IMR-90 (cell line): Measurements from ENCODE around the gene PADI1. TPM values are rescaled to one million over a fixed set of nuclear protein-coding genes. Genes with fewer than 3 reads are reported as not detected.

Experiments
- ATAC-seq: fragments of 200-7000 bp; cut with Tn5 transposase; 2 replicates; pipeline ENCODE4 v1.9.1; 2020; ENCODE audit warnings: low read depth, mild to moderate bottlenecking, moderate library complexity
- BruUV-seq: library from RNA; stranded (reverse); fragments of 400-500 nt; replicated peaks from 2 replicates; lab custom pipeline; 2021; lab: Mats Ljungman, UMichigan
- CTCF ChIA-PET: fragments of 300-600 bp; formaldehyde crosslinking; extraction: SDS; loops from one replicate; lab custom pipeline; 2021; ENCODE audit warnings: antibody characterized with exemption; lab: Yijun Ruan, JAX
- POLR2A ChIA-PET: fragments of 300-600 bp; sonication (Branson Sonifier 250); formaldehyde crosslinking; loops from one replicate; lab custom pipeline; 2022; ENCODE audit warnings: antibody characterized with exemption; ENCODE audit not compliant: unreplicated experiment; lab: Charles Lee
- DNase-seq: peaks from one replicate; pipeline ENCODE4 v3.0.0; 2013
- H2AFZ ChIP-seq: replicated peaks from 2 replicates; pipeline ENCODE3; 2013; ENCODE audit warnings: low read length, mild to moderate bottlenecking; ENCODE audit not compliant: poor library complexity
- H2AK5ac ChIP-seq: 2 replicates; pipeline ENCODE4 v1.6.1; 2013; ENCODE audit warnings: low read depth, low read length, inconsistent platforms
- H2AK9ac ChIP-seq: replicated peaks from 2 replicates; pipeline ENCODE3; 2013; ENCODE audit warnings: mild to moderate bottlenecking, low read depth, low read length, moderate library complexity; ENCODE audit not compliant: poor library complexity
- H2BK120ac ChIP-seq: 2 replicates; pipeline ENCODE4 v1.6.1; 2013; ENCODE audit warnings: low read depth, low read length, inconsistent platforms
- H2BK15ac ChIP-seq: 3 replicates; pipeline ENCODE4 v1.6.1; 2013; ENCODE audit warnings: low read depth, low read length, inconsistent platforms
- H2BK20ac ChIP-seq: 2 replicates; pipeline ENCODE4 v1.6.1; 2013; ENCODE audit warnings: low read depth, mild to moderate bottlenecking, inconsistent platforms, low read length, moderate library complexity
- H2BK5ac ChIP-seq: 2 replicates; pipeline ENCODE4 v1.6.1; 2013; ENCODE audit warnings: mild to moderate bottlenecking, low read depth, low read length, inconsistent platforms; ENCODE audit not compliant: poor library complexity, severe bottlenecking
- H3K14ac ChIP-seq: replicated peaks from 2 replicates; pipeline ENCODE4 v1.6.1; 2013; ENCODE audit warnings: low read depth, low read length, inconsistent platforms
- H3K18ac ChIP-seq: 2 replicates; pipeline ENCODE4 v1.6.1; 2013; ENCODE audit warnings: low read depth, low read length, control low read depth
- H3K23ac ChIP-seq: 2 replicates; pipeline ENCODE4 v1.6.1; 2013; ENCODE audit warnings: low read depth, low read length, inconsistent platforms
- H3K27ac ChIP-seq: 2 replicates; pipeline ENCODE4 v1.5.1; 2013; ENCODE audit warnings: mild to moderate bottlenecking, control low read depth, low read length; ENCODE audit not compliant: insufficient read depth
- H3K27me3 ChIP-seq: 2 replicates; pipeline ENCODE4 v1.6.1; 2013; ENCODE audit warnings: low read length; ENCODE audit not compliant: control insufficient read depth, insufficient read depth
- H3K36me3 ChIP-seq: 2 replicates; pipeline ENCODE4 v1.6.1; 2013; ENCODE audit warnings: low read length, mixed read lengths; ENCODE audit not compliant: control insufficient read depth, insufficient read depth
- H3K4ac ChIP-seq: 2 replicates; pipeline ENCODE4 v1.6.1; 2013; ENCODE audit warnings: low read depth, low read length, inconsistent platforms
- H3K4me1 ChIP-seq: 2 replicates; pipeline ENCODE4 v1.6.1; 2013; ENCODE audit warnings: low read length, mixed read lengths; ENCODE audit not compliant: control insufficient read depth, insufficient read depth
- H3K4me2 ChIP-seq: 2 replicates; pipeline ENCODE4 v1.6.1; 2013; ENCODE audit warnings: low read depth, mild to moderate bottlenecking, control low read depth, low read length, moderate library complexity
- H3K4me3 ChIP-seq: 2 replicates; pipeline ENCODE4 v1.5.1; 2013; ENCODE audit warnings: low read depth, mild to moderate bottlenecking, control low read depth, low read length, moderate library complexity; ENCODE audit not compliant: insufficient read depth
- H3K56ac ChIP-seq: 2 replicates; pipeline ENCODE4 v1.6.1; 2013; ENCODE audit warnings: low read length, inconsistent platforms; ENCODE audit not compliant: insufficient read depth; ENCODE audit errors: extremely low read depth
- H3K79me1 ChIP-seq, 2 experiments: 2 replicates each; pipeline ENCODE4 v1.6.1; 2013; ENCODE audit warnings: low read length in 2 of 2, inconsistent platforms in 1 of 2, low read depth in 1 of 2
- H3K9ac ChIP-seq: 2 replicates; pipeline ENCODE4 v1.6.1; 2013; ENCODE audit warnings: low read depth, low read length, control low read depth
- H3K9me1 ChIP-seq: 2 replicates; pipeline ENCODE4 v1.6.1; 2013; ENCODE audit warnings: low read length, inconsistent platforms; ENCODE audit not compliant: insufficient read depth
- H3K9me3 ChIP-seq: 2 replicates; pipeline ENCODE4 v1.6.1; 2013; ENCODE audit warnings: low read length; ENCODE audit not compliant: control insufficient read depth, insufficient read depth
- H4K20me1 ChIP-seq: 2 replicates; pipeline ENCODE4 v1.6.1; 2013; ENCODE audit warnings: low read length, inconsistent platforms; ENCODE audit not compliant: insufficient read depth
- H4K5ac ChIP-seq: 2 replicates; pipeline ENCODE4 v1.6.1; 2013; ENCODE audit warnings: mild to moderate bottlenecking, low read depth, low read length, control low read depth
- H4K8ac ChIP-seq, 2 experiments: 2 replicates each; pipeline ENCODE4 v1.6.1; 2013; ENCODE audit warnings: low read depth in 2 of 2, low read length in 2 of 2, control low read depth in 1 of 2, inconsistent platforms in 1 of 2
- H4K91ac ChIP-seq: 2 replicates; pipeline ENCODE4 v1.6.1; 2013; ENCODE audit warnings: low read depth, low read length, inconsistent platforms; ENCODE audit not compliant: insufficient read depth
- BHLHE40 ChIP-seq: fragments of 150-350 bp; IDR thresholded peaks from 2 replicates; pipeline ENCODE4 v1.6.1; 2016; ENCODE audit warnings: mild to moderate bottlenecking, low read depth, low read length
- CEBPB ChIP-seq: IDR thresholded peaks from 2 replicates; pipeline ENCODE4 v1.6.1; 2012; ENCODE audit warnings: low read depth, low read length, improper control_type of control experiment
- CHD1 ChIP-seq: IDR thresholded peaks from 2 replicates; pipeline ENCODE4 v1.6.1; 2012; ENCODE audit warnings: low read depth, low read length, improper control_type of control experiment
- FOS ChIP-seq: fragments of 150-350 bp; IDR thresholded peaks from 2 replicates; pipeline ENCODE4 v1.6.1; 2016; ENCODE audit warnings: low read depth, low read length
- MAFK ChIP-seq: IDR thresholded peaks from 2 replicates; pipeline ENCODE4 v1.6.1; 2012; ENCODE audit warnings: low read depth, low read length, improper control_type of control experiment
- MAZ ChIP-seq: IDR thresholded peaks from 2 replicates; pipeline ENCODE4 v1.6.1; 2012; ENCODE audit warnings: low read depth, mild to moderate bottlenecking, low read length, improper control_type of control experiment, moderate library complexity, borderline replicate concordance
- MXI1 ChIP-seq: IDR thresholded peaks from 2 replicates; pipeline ENCODE4 v1.6.1; 2012; ENCODE audit warnings: low read depth, mild to moderate bottlenecking, low read length, moderate library complexity, borderline replicate concordance
- POLR2A ChIP-seq: IDR thresholded peaks from 2 replicates; pipeline ENCODE4 v1.6.1; 2012; ENCODE audit warnings: mild to moderate bottlenecking, low read depth, low read length
- RCOR1 ChIP-seq: IDR thresholded peaks from 2 replicates; pipeline ENCODE4 v1.6.1; 2012; ENCODE audit warnings: mild to moderate bottlenecking, low read length, improper control_type of control experiment; ENCODE audit not compliant: insufficient replicate concordance
- SMC3 ChIP-seq: fragments of 150-350 bp; IDR thresholded peaks from 2 replicates; pipeline ENCODE4 v1.6.1; 2016; ENCODE audit warnings: low read depth, mild to moderate bottlenecking, antibody characterized with exemption, low read length, moderate library complexity
- WGBS, 2 experiments: methylation state at CpG; one replicate each; pipeline versions ENCODE4 v1.1.5 to v1.1.7; 2013; ENCODE audit warnings: missing lambda C conversion rate in 2 of 2; ENCODE audit not compliant: insufficient read length in 1 of 2; ENCODE audit errors: extremely low coverage in 2 of 2; 5-methylcytosine and 5-hydroxymethylcytosine counted together
- dilution Hi-C: fragments of 300-500 bp; cut with HindIII; formaldehyde crosslinking; loops from one replicate; pipeline ENCODE4 v1.14.3; 2018; ENCODE audit warnings: low sequenced_read_pairs; ENCODE audit not compliant: unreplicated experiment
- in situ Hi-C: fragments of 300-500 bp; cut with MboI; formaldehyde crosslinking; loops from 3 replicates; pipeline ENCODE4 v1.14.3; 2019; ENCODE audit warnings: low sequenced_read_pairs, inconsistent platforms, mixed read lengths
- intact Hi-C: fragments of 100-400 bp; cut with micrococcal nuclease; formaldehyde crosslinking; loops from 2 replicates; pipeline ENCODE4 v1.10.0; 2022
- polyA plus RNA-seq, 3 experiments: library from polyadenylated mRNA; depleted of rRNA; stranded (reverse); fragments of >200 nt; gene quantifications; 2 replicates each; pipeline ENCODE4 v1.2.3, GENCODE V29; 2012; ENCODE audit warnings: low replicate concordance in 1 of 3
- total RNA-seq: library from RNA; depleted of rRNA; stranded (reverse); fragments of >200 nt; gene quantifications from 2 replicates; pipeline ENCODE4 v1.2.3, GENCODE V29; 2012

The PADI1 gene
- total and polyA plus RNA-seq, 2 of the 4 experiments (the other 2 are of a cell fraction) = 0.17 TPM; not detected in 1

GRCh38 chr1:17189632-17189990 is 15.3 kb upstream of the PADI1 start (continued):
- TF ChIP-seq MXI1 (no peak), FOS (no peak)

- Histone ChIP-seq H3K56ac (peak overlapping the region; percentile 95), H3K4me2 (no peak overlapping the region), H3K18ac (peak overlapping the region; percentile 88), H2AK5ac (peak overlapping the region; percentile 96), H3K36me3 (no peaks in the 10 kb centered on the region), H3K23ac (peak overlapping the region; percentile 89), H2BK5ac (peak overlapping the region; percentile 98), H2AFZ (peak overlapping the region; percentile 85), H4K5ac (peak overlapping the region; percentile 97), H3K4ac (peak overlapping the region; percentile 99), H3K9me3 (peaks cover 4% of the 10 kb centered on the region; the same call in 1 of the 2 replicates), H4K20me1 (no peaks in the 10 kb centered on the region), H3K4me1 (peaks cover 9% of the 10 kb centered on the region), H2BK15ac (peak overlapping the region; percentile 97; the same call in 2 of the 3 replicates), H3K27me3 (no peaks in the 10 kb centered on the region), H4K91ac (peak overlapping the region; percentile 100), H3K14ac (peak overlapping the region; percentile 95), H3K79me1 (peaks cover 0 to 6% of the 10 kb centered on the region in 2 experiments; a peak in 1 of 4 replicates), H4K8ac (peak overlapping the region; percentile 97), H2BK120ac (peak overlapping the region; percentile 100), H3K4me3 (no peak overlapping the region), H3K9ac (peak overlapping the region; percentile 49), H3K9me1 (peaks cover 6% of the 10 kb centered on the region; the same call in 1 of the 2 replicates), H3K27ac (peak overlapping the region; percentile 94), H2AK9ac (peak overlapping the region; percentile 92), H2BK20ac (peak overlapping the region; percentile 99)
- TF ChIP-seq MAZ (peak; percentile 60; the same call in 1 of the 2 replicates), SMC3 (peak; percentile 22; the same call in 1 of the 2 replicates), CEBPB (no peak), MAFK (no peak), POLR2A (no peak), CHD1 (no peak), RCOR1 (no peak), BHLHE40 (no peak; the same call in 1 of the 2 replicates)
- CTCF ChIA-PET = no interaction called here
- ATAC-seq = peak; percentile 96
- in situ Hi-C loops (no loop called here), intact Hi-C loops (loop anchor here (1.0 kb wide), 1 partner anchor 62 kb away; no protein-coding TSS in a partner anchor), dilution Hi-C loops (no loop called here)
- DNase-seq = peak; percentile 92
- no TSS peak for BruUV-seq
- POLR2A ChIA-PET = interaction anchor here (0.8 to 0.9 kb wide), 2 partner anchors 20 to 43 kb away, joined by 3 to 4 read pairs; no protein-coding TSS in a partner anchor
- 97% methylated on average over 4 of the region's 15 CpGs; no CpG with 5 or more reads in 1 of the 2 experiments for WGBS, 2 experiments
These were observed 14.6 kb upstream of the PADI1 start for GRCh38 chr1:17190010-17190995.
